ENCODE results near the gene KRT1.

- no peak for TF ChIP-seq POLR2A (IDR thresholded peaks at IDR 0.05; ENCODE audit: low read length)
- no peak for TF ChIP-seq GATA1 (IDR thresholded peaks at IDR 0.05; ENCODE audit: low read depth, low read length)
These were observed 32.6 kb downstream of the KRT1 start for GRCh38 chr12:52647601-52648000.

Measured in erythroblast (primary cell).